Measurements from ENCODE around the gene CCDC17. TPM values are rescaled to one million over a fixed set of nuclear protein-coding genes. Genes with fewer than 3 reads are reported as not detected.

CCDC17 gene
- total RNA-seq, 1 experiment from 2014 or later, result 4.7 TPM

DNA sequence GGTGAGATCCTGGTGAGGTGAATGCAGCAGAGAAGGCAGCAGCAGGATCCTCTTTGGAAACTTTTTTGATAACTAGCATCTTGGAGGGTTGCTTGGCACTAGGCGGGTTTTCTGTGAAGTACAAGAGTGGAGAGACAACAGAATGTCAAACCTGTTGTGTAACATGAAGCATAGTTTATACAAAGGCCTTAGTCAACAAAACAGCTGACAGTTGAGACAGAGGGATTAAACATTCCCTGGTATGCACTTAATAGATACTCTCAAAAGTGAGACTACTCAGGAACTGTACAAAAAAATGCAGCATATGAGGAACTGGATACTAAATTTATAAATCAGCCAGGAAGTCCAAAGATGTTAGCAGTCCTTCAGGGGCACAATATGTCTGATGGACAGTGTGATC, 16.4 kb upstream of the CCDC17 start:
- H3K4me3 Mint-ChIP-seq (ENCODE audit: low read depth, unreplicated experiment), result no peak overlapping the region
- intact Hi-C loops (cut with micrococcal nuclease; ENCODE audit: unreplicated experiment), result no loop called here
- no peak overlapping the region for H3K27ac Mint-ChIP-seq (ENCODE audit: unreplicated experiment)
- no peak for DNase-seq
- H3K9me3 Mint-ChIP-seq (ENCODE audit: low read depth, unreplicated experiment), result no peaks in the 10 kb centered on the region
- H3K36me3 Mint-ChIP-seq (ENCODE audit: insufficient read depth, unreplicated experiment), result peaks cover 22% of the 10 kb centered on the region
- CTCF ChIA-PET, result no interaction called here
- BruUV-seq (replicated peaks), result no TSS peak
- TF ChIP-seq, protein P1, sequence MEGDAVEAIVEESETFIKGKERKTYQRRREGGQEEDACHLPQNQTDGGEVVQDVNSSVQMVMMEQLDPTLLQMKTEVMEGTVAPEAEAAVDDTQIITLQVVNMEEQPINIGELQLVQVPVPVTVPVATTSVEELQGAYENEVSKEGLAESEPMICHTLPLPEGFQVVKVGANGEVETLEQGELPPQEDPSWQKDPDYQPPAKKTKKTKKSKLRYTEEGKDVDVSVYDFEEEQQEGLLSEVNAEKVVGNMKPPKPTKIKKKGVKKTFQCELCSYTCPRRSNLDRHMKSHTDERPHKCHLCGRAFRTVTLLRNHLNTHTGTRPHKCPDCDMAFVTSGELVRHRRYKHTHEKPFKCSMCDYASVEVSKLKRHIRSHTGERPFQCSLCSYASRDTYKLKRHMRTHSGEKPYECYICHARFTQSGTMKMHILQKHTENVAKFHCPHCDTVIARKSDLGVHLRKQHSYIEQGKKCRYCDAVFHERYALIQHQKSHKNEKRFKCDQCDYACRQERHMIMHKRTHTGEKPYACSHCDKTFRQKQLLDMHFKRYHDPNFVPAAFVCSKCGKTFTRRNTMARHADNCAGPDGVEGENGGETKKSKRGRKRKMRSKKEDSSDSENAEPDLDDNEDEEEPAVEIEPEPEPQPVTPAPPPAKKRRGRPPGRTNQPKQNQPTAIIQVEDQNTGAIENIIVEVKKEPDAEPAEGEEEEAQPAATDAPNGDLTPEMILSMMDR (IDR thresholded peaks at IDR 0.05; ENCODE audit: unreplicated experiment), result no peak
- no peaks in the 10 kb centered on the region for H3K27me3 Mint-ChIP-seq (ENCODE audit: unreplicated experiment)
- peaks cover 14% of the 10 kb centered on the region for H3K4me1 Mint-ChIP-seq (ENCODE audit: low read depth, unreplicated experiment)

DNA sequence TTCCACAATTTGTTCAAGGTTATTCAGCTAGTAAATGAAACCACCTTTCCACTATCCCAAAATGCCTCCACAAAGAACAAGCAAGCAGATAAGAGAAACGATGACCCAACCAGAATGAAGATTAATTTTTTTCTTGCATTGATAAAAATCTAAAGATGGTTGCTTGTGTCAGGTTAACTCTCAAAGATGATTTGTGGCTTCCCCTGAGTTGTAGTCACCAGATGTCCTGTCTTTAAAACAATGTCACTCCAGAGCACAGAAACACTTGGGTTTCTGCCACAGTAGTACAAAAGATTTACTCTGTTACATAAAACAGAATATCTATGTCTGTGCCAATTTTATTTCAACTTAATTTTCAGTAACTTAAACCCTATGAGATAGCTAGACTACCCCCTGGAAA, 11.4 kb upstream of the CCDC17 start:
- BruUV-seq (replicated peaks), result no TSS peak
- CTCF ChIA-PET, result no interaction called here
- no peaks in the 10 kb centered on the region for H3K27me3 Mint-ChIP-seq (ENCODE audit: unreplicated experiment)
- TF ChIP-seq, protein P1 (IDR thresholded peaks at IDR 0.05; ENCODE audit: unreplicated experiment), result no peak
- H3K36me3 Mint-ChIP-seq (ENCODE audit: insufficient read depth, unreplicated experiment), result peaks cover 26% of the 10 kb centered on the region
- H3K4me3 Mint-ChIP-seq (ENCODE audit: low read depth, unreplicated experiment), result no peak overlapping the region
- no peaks in the 10 kb centered on the region for H3K4me1 Mint-ChIP-seq (ENCODE audit: low read depth, unreplicated experiment)
- no peak for DNase-seq
- no peaks in the 10 kb centered on the region for H3K9me3 Mint-ChIP-seq (ENCODE audit: low read depth, unreplicated experiment)
- H3K27ac Mint-ChIP-seq (ENCODE audit: unreplicated experiment), result no peak overlapping the region
- intact Hi-C loops (cut with micrococcal nuclease; ENCODE audit: unreplicated experiment), result no loop called here

DNA sequence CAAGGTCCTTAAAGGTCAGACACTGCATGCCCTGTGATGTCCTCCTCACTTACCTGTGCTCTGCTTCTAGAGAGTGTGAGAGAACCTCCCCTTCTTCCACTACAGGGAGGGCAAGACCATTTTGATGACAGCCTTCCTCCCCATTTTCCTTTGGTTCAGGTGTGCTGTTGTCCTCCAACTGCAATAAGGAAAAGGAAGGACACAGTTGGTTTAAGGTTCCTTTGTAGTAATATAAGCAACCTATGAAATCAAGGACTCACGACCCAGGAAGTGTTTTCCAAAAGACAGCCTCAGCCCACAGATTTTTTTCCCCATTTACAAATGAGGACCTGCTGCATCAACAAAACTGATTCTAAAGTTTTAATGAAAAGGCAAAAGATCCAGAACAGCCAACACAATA, 6.6 kb upstream of the CCDC17 start:
- H3K4me3 Mint-ChIP-seq (ENCODE audit: low read depth, unreplicated experiment), result no peak overlapping the region
- CTCF ChIA-PET, result no interaction called here
- H3K27ac Mint-ChIP-seq (ENCODE audit: unreplicated experiment), result peak overlapping the region; percentile 17

GRCh38 chr1:45629035-45629434, 5.2 kb upstream of the CCDC17 start:
- H3K36me3 Mint-ChIP-seq (ENCODE audit: insufficient read depth, unreplicated experiment), result peaks cover 54% of the 10 kb centered on the region
- H3K4me3 Mint-ChIP-seq (ENCODE audit: low read depth, unreplicated experiment), result no peak overlapping the region
- no TSS peak for BruUV-seq (replicated peaks)
- CTCF ChIA-PET, result interaction anchor here (0.6 kb wide), 1 partner anchor 117 kb away, joined by 4 read pairs; no protein-coding TSS in a partner anchor
- H3K27me3 Mint-ChIP-seq (ENCODE audit: unreplicated experiment), result no peaks in the 10 kb centered on the region
- intact Hi-C loops (cut with micrococcal nuclease; ENCODE audit: unreplicated experiment), result no loop called here
- H3K9me3 Mint-ChIP-seq (ENCODE audit: low read depth, unreplicated experiment), result no peaks in the 10 kb centered on the region
- TF ChIP-seq, protein P1 (IDR thresholded peaks at IDR 0.05; ENCODE audit: unreplicated experiment), result no peak
- no peak for DNase-seq
- no peak overlapping the region for H3K27ac Mint-ChIP-seq (ENCODE audit: unreplicated experiment)
- H3K4me1 Mint-ChIP-seq (ENCODE audit: low read depth, unreplicated experiment), result no peaks in the 10 kb centered on the region

More for the DNA sequence above, 6.6 kb upstream of the CCDC17 start:
- TF ChIP-seq, protein P1 (IDR thresholded peaks at IDR 0.05; ENCODE audit: unreplicated experiment), result no peak
- H3K36me3 Mint-ChIP-seq (ENCODE audit: insufficient read depth, unreplicated experiment), result peaks cover 54% of the 10 kb centered on the region
- DNase-seq, result no peak
- H3K9me3 Mint-ChIP-seq (ENCODE audit: low read depth, unreplicated experiment), result no peaks in the 10 kb centered on the region
- intact Hi-C loops (cut with micrococcal nuclease; ENCODE audit: unreplicated experiment), result no loop called here
- no peaks in the 10 kb centered on the region for H3K27me3 Mint-ChIP-seq (ENCODE audit: unreplicated experiment)
- H3K4me1 Mint-ChIP-seq (ENCODE audit: low read depth, unreplicated experiment), result no peaks in the 10 kb centered on the region
- BruUV-seq (replicated peaks), result no TSS peak
